ENCODE data around the gene SIPA1L3. TPM values are rescaled to one million over a fixed set of nuclear protein-coding genes. Genes with fewer than 3 reads are reported as not detected.

SIPA1L3 gene
- total RNA-seq, 2 experiments from 2014 or later = 8.9 to 9.8 TPM

GRCh38 chr19:37955986-37956385 lies 49.0 kb downstream of the SIPA1L3 start:
- ChIA-PET CTCF (no interaction called here), POLR2A (no interaction called here)
- H3K4me3 Mint-ChIP-seq = no peak overlapping the region
- ATAC-seq = no peak
- intact Hi-C loops (cut with micrococcal nuclease) = no loop called here
- TF ChIP-seq CTCF (IDR thresholded peaks at IDR 0.05) = no peak
- H3K9me3 Mint-ChIP-seq = peaks cover 5% of the 10 kb centered on the region
- H3K27me3 Mint-ChIP-seq = no peaks in the 10 kb centered on the region
- DNase-seq = no peak
- peaks cover 4% of the 10 kb centered on the region for H3K4me1 Mint-ChIP-seq (ENCODE audit: low read depth)
- no peak overlapping the region for H3K27ac Mint-ChIP-seq
- H3K36me3 Mint-ChIP-seq (ENCODE audit: low read depth) = peaks cover 2% of the 10 kb centered on the region

- Mint-ChIP-seq H3K4me1 (ENCODE audit: low read depth) (peaks cover 4% of the 10 kb centered on the region), H3K27ac (no peak overlapping the region), H3K9me3 (peaks cover 12% of the 10 kb centered on the region), H3K36me3 (ENCODE audit: low read depth) (peaks cover 8% of the 10 kb centered on the region), H3K4me3 (no peak overlapping the region), H3K27me3 (no peaks in the 10 kb centered on the region)
- ATAC-seq (no peak), DNase-seq (no peak)
- POLR2A ChIA-PET = no interaction called here
- intact Hi-C loops (cut with micrococcal nuclease) = no loop called here
- CTCF ChIA-PET = no interaction called here
- no peak for TF ChIP-seq CTCF (IDR thresholded peaks at IDR 0.05)
Observed at GRCh38 chr19:37957176-37957575, 50.2 kb downstream of the SIPA1L3 start.

- Mint-ChIP-seq H3K27ac (no peak overlapping the region), H3K27me3 (no peaks in the 10 kb centered on the region), H3K4me1 (ENCODE audit: low read depth) (peaks cover 4% of the 10 kb centered on the region), H3K4me3 (no peak overlapping the region), H3K36me3 (ENCODE audit: low read depth) (peaks cover 8% of the 10 kb centered on the region), H3K9me3 (peaks cover 12% of the 10 kb centered on the region)
- ChIA-PET CTCF (interaction anchor here (0.7 kb wide), 1 partner anchor 34 kb away, joined by 3 read pairs; no protein-coding TSS in a partner anchor), POLR2A (interaction anchor here (0.6 kb wide), 2 partner anchors 75 to 115 kb away, joined by 3 to 4 read pairs; no protein-coding TSS in a partner anchor)
- DNase-seq (no peak), ATAC-seq (no peak)
- intact Hi-C loops (cut with micrococcal nuclease) = no loop called here
- no peak for TF ChIP-seq CTCF (IDR thresholded peaks at IDR 0.05)
Observed at GRCh38 chr19:37959665-37960114, 52.7 kb downstream of the SIPA1L3 start.

GRCh38 chr19:37961198-37961597 lies 54.2 kb downstream of the SIPA1L3 start:
- peaks cover 8% of the 10 kb centered on the region for H3K36me3 Mint-ChIP-seq (ENCODE audit: low read depth)
- POLR2A ChIA-PET = no interaction called here
- H3K27ac Mint-ChIP-seq = no peak overlapping the region
- no peaks in the 10 kb centered on the region for H3K27me3 Mint-ChIP-seq
- H3K9me3 Mint-ChIP-seq = peaks cover 12% of the 10 kb centered on the region
- no peak for TF ChIP-seq CTCF (IDR thresholded peaks at IDR 0.05)
- peaks cover 4% of the 10 kb centered on the region for H3K4me1 Mint-ChIP-seq (ENCODE audit: low read depth)
- no peak for DNase-seq
- H3K4me3 Mint-ChIP-seq = no peak overlapping the region
- intact Hi-C loops (cut with micrococcal nuclease) = no loop called here
- CTCF ChIA-PET = no interaction called here
- ATAC-seq = no peak

- peaks cover 10% of the 10 kb centered on the region for H3K36me3 Mint-ChIP-seq (ENCODE audit: low read depth)
- ATAC-seq (no peak), DNase-seq (no peak)
- H3K27me3 Mint-ChIP-seq = no peaks in the 10 kb centered on the region
- intact Hi-C loops (cut with micrococcal nuclease) = no loop called here
- POLR2A ChIA-PET = interaction anchor here (1.0 kb wide), 1 partner anchor 11 kb away, joined by 3 read pairs; no protein-coding TSS in a partner anchor
- no peak for TF ChIP-seq CTCF (IDR thresholded peaks at IDR 0.05)
- H3K4me1 Mint-ChIP-seq (ENCODE audit: low read depth) = peaks cover 4% of the 10 kb centered on the region
- CTCF ChIA-PET = no interaction called here
- no peak overlapping the region for H3K27ac Mint-ChIP-seq
- H3K9me3 Mint-ChIP-seq = peaks cover 11% of the 10 kb centered on the region
- H3K4me3 Mint-ChIP-seq = no peak overlapping the region
Observed at GRCh38 chr19:37963190-37963936, 56.4 kb downstream of the SIPA1L3 start.

Data from activated CD8-positive, alpha-beta T cell treated with anti-CD3 and anti-CD28 coated beads for 36 hours (primary cell).